ENCODE results near the gene DARS1.
"Not testable (repeated sequence)": the region's sequence is repeated elsewhere in the genome, so short reads cannot be mapped to it uniquely, and the experiment has no call there.

GRCh38 chr2:135876770-135877169 is 108.7 kb downstream of the DARS1 start:
- TF ChIP-seq CTCF (IDR thresholded peaks at IDR 0.05; ENCODE audit: borderline replicate concordance, extremely low read depth, low read length, poor library complexity, severe bottlenecking); EZH2 (IDR thresholded peaks at IDR 0.05; ENCODE audit: borderline replicate concordance, low read depth, low read length, severe bottlenecking): not testable (repeated sequence)

Measured in DND-41 (cell line).